Kidney (tissue), 14 donors: ENCODE data around the gene TYK2. TPM values are rescaled to one million over a fixed set of nuclear protein-coding genes. Genes with fewer than 3 reads are reported as not detected.

ENCODE experiments used
- DNase-seq, 5 donors: peaks; one replicate each; pipeline ENCODE4 v3.0.0-alpha.2; 2013 to 2020
- FAIRE-seq: peaks from 2 replicates; lab custom pipeline; 2012; peaks lifted over from hg19 to GRCh38; lab: Jason Lieb, UNC
- H3K27ac ChIP-seq, 2 donors: one replicate each; pipeline ENCODE4 v1.7.0; 2013; ENCODE audit warnings: low read depth in 2 of 2, low read length in 2 of 2, inconsistent platforms in 1 of 2
- H3K27me3 ChIP-seq: one replicate; pipeline ENCODE4 v1.7.1; 2013; ENCODE audit warnings: low read length, inconsistent platforms; ENCODE audit not compliant: control insufficient read depth, insufficient read depth
- H3K36me3 ChIP-seq, 3 donors: one replicate each; pipeline versions ENCODE4 v1.7.0 to v1.7.1; 2013; ENCODE audit warnings: low read length in 3 of 3, control low read depth in 1 of 3, inconsistent platforms in 1 of 3; ENCODE audit not compliant: insufficient read depth in 3 of 3, control insufficient read depth in 2 of 3
- H3K4me1 ChIP-seq, 3 donors: one replicate each; pipeline versions ENCODE4 v1.7.0 to v1.7.1; 2013; ENCODE audit warnings: low read length in 3 of 3, inconsistent platforms in 1 of 3, low read depth in 1 of 3; ENCODE audit not compliant: control insufficient read depth in 2 of 3, insufficient read depth in 2 of 3
- H3K4me3 ChIP-seq, 3 donors: one replicate each; pipeline versions ENCODE4 v1.7.0 to v1.8.1; 2013; ENCODE audit warnings: low read length in 3 of 3, control low read depth in 1 of 3, inconsistent platforms in 1 of 3
- H3K9ac ChIP-seq, 3 donors: one replicate each; pipeline versions ENCODE4 v1.7.0 to v1.7.1; 2013; ENCODE audit warnings: low read length in 3 of 3, control low read depth in 1 of 3, inconsistent platforms in 1 of 3
- H3K9me3 ChIP-seq, 3 donors: one replicate each; pipeline versions ENCODE4 v1.7.0 to v1.7.1; 2013; ENCODE audit warnings: low read length in 3 of 3, control low read depth in 1 of 3, inconsistent platforms in 1 of 3; ENCODE audit not compliant: control insufficient read depth in 2 of 3, insufficient read depth in 1 of 3
- CTCF ChIP-seq: IDR thresholded peaks from 3 replicates; pipeline ENCODE4 v1.5.1; 2012; ENCODE audit warnings: mild to moderate bottlenecking, moderate library complexity, borderline replicate concordance; ENCODE audit not compliant: insufficient read depth; ENCODE audit errors: extremely low read depth
- intact Hi-C: fragments of 100-400 bp; cut with DNase I; formaldehyde crosslinking; loops from one replicate; pipeline ENCODE4 v1.11.1; 2022
- polyA plus RNA-seq: library from polyadenylated mRNA; stranded (reverse); fragments of 350-450 nt; fragmentation: Illumina TruSeq; extraction: RNeasy Lipid Tissue Mini Kit (QIAGEN cat#74804); gene quantifications from one replicate; pipeline ENCODE4 v1.2.3, GENCODE V29; 2014; ENCODE audit warnings: low read depth, low replicate concordance; ENCODE audit not compliant: insufficient read depth
- total RNA-seq: library from RNA; stranded (reverse); fragmentation: NEBNext Ultra II Directional; extraction: Animal tissue kit (Norgen Biotek cat#: 25700); gene quantifications from one replicate; pipeline ENCODE4 v1.2.1, GENCODE V29; 2021
- donor health status: control.
- donor health status: control.
- donor health status: control.
- donor health status: control.
- donor health status: control.
- donor health status: DM: yes; HTN: yes; CAD: no.
- donor health status: Normal renal cell carcinoma (clear cell type).

The TYK2 gene
- total and polyA plus RNA-seq, 2 donors from 2014 or later, result 127 to 131 TPM

- no peaks in the 10 kb centered on the region for H3K36me3 ChIP-seq
- DNase-seq (peak; percentile 83 to 91 (median 87)), FAIRE-seq (no peak)
- H3K27me3 ChIP-seq, result peaks cover 35% of the 10 kb centered on the region
- peaks cover 0 to 16% (median 0%) of the 10 kb centered on the region in 3 donors for H3K4me1 ChIP-seq
- H3K27ac ChIP-seq, result no peak overlapping the region
- peak overlapping the region in 1 of 3 donors; percentile 29 for H3K4me3 ChIP-seq
- H3K9me3 ChIP-seq, result no peaks in the 10 kb centered on the region
- H3K9ac ChIP-seq, result no peak overlapping the region
- peak; percentile 77 for TF ChIP-seq CTCF
- intact Hi-C loops, result no loop called here
Observed at GRCh38 chr19:10424011-10424637, 43.8 kb upstream of the TYK2 start.

- H3K4me3 ChIP-seq, result no peak overlapping the region
- H3K27me3 ChIP-seq, result peaks cover 39% of the 10 kb centered on the region
- H3K4me1 ChIP-seq, result peaks cover 0 to 16% (median 0%) of the 10 kb centered on the region in 3 donors
- H3K9me3 ChIP-seq, result no peaks in the 10 kb centered on the region
- no peak overlapping the region for H3K27ac ChIP-seq
- TF ChIP-seq CTCF, result no peak
- intact Hi-C loops, result no loop called here
- FAIRE-seq (no peak), DNase-seq (no peak)
- no peaks in the 10 kb centered on the region for H3K36me3 ChIP-seq
- H3K9ac ChIP-seq, result no peak overlapping the region
Observed at GRCh38 chr19:10422846-10423245, 42.5 kb upstream of the TYK2 start.

GRCh38 chr19:10422046-10422461 lies 41.7 kb upstream of the TYK2 start:
- H3K27me3 ChIP-seq, result peaks cover 46% of the 10 kb centered on the region
- FAIRE-seq, result no peak
- no peak for DNase-seq
- no peak overlapping the region for H3K9ac ChIP-seq
- TF ChIP-seq CTCF, result no peak
- intact Hi-C loops, result no loop called here
- H3K9me3 ChIP-seq, result no peaks in the 10 kb centered on the region
- no peak overlapping the region for H3K4me3 ChIP-seq
- no peak overlapping the region for H3K27ac ChIP-seq
- H3K4me1 ChIP-seq, result peaks cover 0 to 16% (median 0%) of the 10 kb centered on the region in 3 donors
- no peaks in the 10 kb centered on the region for H3K36me3 ChIP-seq
